ENCODE data around the gene DOCK10. TPM values are rescaled to one million over a fixed set of nuclear protein-coding genes. Genes with fewer than 3 reads are reported as not detected.

The DOCK10 gene
- total and polyA plus RNA-seq, 9 of the 15 experiments (the other 6 are each of a cell fraction or from before 2014, with no cell fraction given): 0.01 to 0.87 (median 0.18) TPM

GRCh38 chr2:224869601-224870233, 172.6 kb downstream of the DOCK10 start:
- 3% methylated on average over 3 of the region's 3 CpGs for WGBS (ENCODE audit: insufficient coverage, low coverage, missing lambda C conversion rate)
- H4K20me1 ChIP-seq (replicated peaks; ENCODE audit: control insufficient read depth, insufficient read depth, low read length): no peaks in the 10 kb centered on the region
- no peak overlapping the region for H3K27ac ChIP-seq (ENCODE audit: extremely low read depth, low read depth, low read length)
- in situ Hi-C loops (cut with MboI): no loop called here
- no peak overlapping the region for H3K4me2 ChIP-seq (ENCODE audit: insufficient read depth, low read length)
- no peaks in the 10 kb centered on the region for H3K27me3 ChIP-seq (ENCODE audit: control insufficient read depth in 2 of 2, insufficient read depth in 2 of 2, low read length in 2 of 2)
- H3K4me1 ChIP-seq (replicated peaks in 1 of 2; ENCODE audit: control insufficient read depth in 2 of 2, insufficient read depth in 2 of 2, low read length in 2 of 2): no peaks in the 10 kb centered on the region
- no peak overlapping the region for H2AFZ ChIP-seq (ENCODE audit: low read depth, low read length)
- no peaks in the 10 kb centered on the region for H3K9me1 ChIP-seq (ENCODE audit: control insufficient read depth, insufficient read depth, low read length)
- no TSS peak for BruUV-seq (replicated peaks)
- no peaks in the 10 kb centered on the region for H3K36me3 ChIP-seq (ENCODE audit: control insufficient read depth, insufficient read depth, low read length)
- FAIRE-seq (no peak), ATAC-seq (no peak), DNase-seq (ENCODE audit: extremely low read depth in 1 of 4, low spot score in 3 of 4) (no peak)
- no peaks in the 10 kb centered on the region for H3K9me3 ChIP-seq (replicated peaks; ENCODE audit: control insufficient read depth, insufficient read depth, low read depth, low read length)
- no peaks in the 10 kb centered on the region for H3K79me2 ChIP-seq (ENCODE audit: control insufficient read depth, insufficient read depth, low read length)
- ChIA-PET CTCF (ENCODE audit: low intra/inter-chr PET ratio) (no interaction called here), POLR2A (no interaction called here)
- no peak for TF ChIP-seq ZFP91 (CRISPR knock-in tag; IDR thresholded peaks at IDR 0.05)
- TF ChIP-seq DMBX1 (CRISPR knock-in tag; IDR thresholded peaks at IDR 0.05; ENCODE audit: borderline replicate concordance): no peak
- no peak for TF ChIP-seq BRF2 (IDR thresholded peaks at IDR 0.05; ENCODE audit: borderline replicate concordance, insufficient read depth, insufficient read length)
- TF ChIP-seq FOSL1 (tag; conservative IDR thresholded peaks at IDR 0.05): no peak
- TF ChIP-seq PPARD (CRISPR knock-in tag; IDR thresholded peaks at IDR 0.05): no peak
- no peak for TF ChIP-seq ZNF311 (CRISPR knock-in tag; IDR thresholded peaks at IDR 0.05)
- no peak for TF ChIP-seq ZFP30 (CRISPR knock-in tag; IDR thresholded peaks at IDR 0.05; ENCODE audit: borderline replicate concordance)
- H3K4me3 ChIP-seq: no peak overlapping the region
- H3K9ac ChIP-seq (ENCODE audit: insufficient read depth in 1 of 2, low read depth in 2 of 2, low read length in 2 of 2): no peak overlapping the region
- intact Hi-C loops (cut with micrococcal nuclease): no loop called here

All from K562 (cell line).